Type B pancreatic cell (in vitro differentiated cells): Measurements from ENCODE around the gene COL20A1. TPM values are rescaled to one million over a fixed set of nuclear protein-coding genes. Genes with fewer than 3 reads are reported as not detected.

ENCODE experiments used
- DNase-seq: peaks from one replicate; pipeline ENCODE4 v3.0.0; 2021; ENCODE audit warnings: mixed read lengths; ENCODE audit not compliant: unreplicated experiment; ENCODE audit errors: extremely low spot score
- H3K27ac Mint-ChIP-seq: 2 replicates; pipeline ENCODE4 v1.8.0; 2021; ENCODE audit warnings: mild to moderate bottlenecking, mixed read lengths
- H3K27me3 Mint-ChIP-seq: 2 replicates; pipeline ENCODE4 v1.8.0; 2021; ENCODE audit warnings: mixed read lengths
- H3K36me3 Mint-ChIP-seq: 2 replicates; pipeline ENCODE4 v1.8.0; 2021; ENCODE audit warnings: mixed read lengths
- H3K4me1 Mint-ChIP-seq: one replicate; pipeline ENCODE4 v1.8.0; 2021; ENCODE audit warnings: mixed read lengths; ENCODE audit not compliant: unreplicated experiment
- H3K4me3 Mint-ChIP-seq: 2 replicates; pipeline ENCODE4 v1.8.0; 2021; ENCODE audit warnings: mild to moderate bottlenecking, mixed read lengths
- H3K9me3 Mint-ChIP-seq: 2 replicates; pipeline ENCODE4 v1.8.0; 2021; ENCODE audit warnings: mixed read lengths
- CTCF ChIP-seq: fragments of 200-600 bp; sonication (generic); conservative IDR thresholded peaks from 2 replicates; pipeline ENCODE4 v1.5.0; 2021; ENCODE audit warnings: antibody characterized with exemption, mild to moderate bottlenecking
- total RNA-seq: library from RNA; stranded (reverse); gene quantifications from 2 replicates; pipeline ENCODE4 v1.2.1, GENCODE V29; 2021; ENCODE audit warnings: low replicate concordance

The COL20A1 gene
- total RNA-seq, 1 donor from 2014 or later: 0.36 TPM

- Mint-ChIP-seq H3K27ac (no peak overlapping the region), H3K4me1 (no peaks in the 10 kb centered on the region), H3K9me3 (no peaks in the 10 kb centered on the region), H3K4me3 (no peak overlapping the region), H3K27me3 (no peaks in the 10 kb centered on the region), H3K36me3 (no peaks in the 10 kb centered on the region)
- no peak for TF ChIP-seq CTCF
- DNase-seq: no peak
These were observed 8.4 kb upstream of the COL20A1 start for GRCh38 chr20:63284544-63284949.

GRCh38 chr20:63284981-63285524, 7.9 kb upstream of the COL20A1 start:
- no peak for DNase-seq
- Mint-ChIP-seq H3K4me1 (no peaks in the 10 kb centered on the region), H3K9me3 (no peaks in the 10 kb centered on the region), H3K4me3 (no peak overlapping the region), H3K27me3 (no peaks in the 10 kb centered on the region), H3K36me3 (no peaks in the 10 kb centered on the region), H3K27ac (no peak overlapping the region)
- TF ChIP-seq CTCF: no peak

- H3K4me1 Mint-ChIP-seq: no peaks in the 10 kb centered on the region
- no peak for TF ChIP-seq CTCF
- H3K4me3 Mint-ChIP-seq: no peak overlapping the region
- H3K27me3 Mint-ChIP-seq: no peaks in the 10 kb centered on the region
- H3K36me3 Mint-ChIP-seq: no peaks in the 10 kb centered on the region
- H3K9me3 Mint-ChIP-seq: no peaks in the 10 kb centered on the region
- H3K27ac Mint-ChIP-seq: peak overlapping the region; percentile 16
- DNase-seq: no peak
These were observed 7.1 kb upstream of the COL20A1 start for GRCh38 chr20:63285636-63286615.

- Mint-ChIP-seq H3K27me3 (no peaks in the 10 kb centered on the region), H3K36me3 (no peaks in the 10 kb centered on the region), H3K27ac (no peak overlapping the region), H3K9me3 (no peaks in the 10 kb centered on the region), H3K4me1 (no peaks in the 10 kb centered on the region), H3K4me3 (no peak overlapping the region)
- no peak for DNase-seq
- no peak for TF ChIP-seq CTCF
These were observed 5.9 kb upstream of the COL20A1 start for GRCh38 chr20:63286781-63287696.
